Calu3 (cell line): ENCODE results near the gene MACROH2A2. TPM values are rescaled to one million over a fixed set of nuclear protein-coding genes. Genes with fewer than 3 reads are reported as not detected.
A peak's percentile ranks its signal among the peaks of the same experiment; 100 is the strongest.

Source experiments
- BruUV-seq: library from RNA; stranded (reverse); fragments of 400-500 nt; replicated peaks from 2 replicates; lab custom pipeline; 2021; lab: Mats Ljungman, UMichigan
- CTCF ChIA-PET: fragments of 300-600 bp; sonication (Branson Sonifier 250); formaldehyde crosslinking; loops from one replicate; lab custom pipeline; 2022; ENCODE audit warnings: antibody characterized with exemption; lab: Charles Lee
- DNase-seq: peaks from one replicate; pipeline ENCODE4 v3.0.0; 2022
- H3K27ac Mint-ChIP-seq: one replicate; pipeline ENCODE4 v1.8.0; 2022; ENCODE audit warnings: mixed read lengths; ENCODE audit not compliant: unreplicated experiment
- H3K27me3 Mint-ChIP-seq: one replicate; pipeline ENCODE4 v1.8.0; 2022; ENCODE audit warnings: mixed read lengths; ENCODE audit not compliant: unreplicated experiment
- H3K36me3 Mint-ChIP-seq: one replicate; pipeline ENCODE4 v1.8.0; 2022; ENCODE audit warnings: mild to moderate bottlenecking, moderate library complexity, mixed read lengths; ENCODE audit not compliant: insufficient read depth, unreplicated experiment
- H3K4me1 Mint-ChIP-seq: one replicate; pipeline ENCODE4 v1.8.0; 2022; ENCODE audit warnings: mild to moderate bottlenecking, low read depth, mixed read lengths; ENCODE audit not compliant: unreplicated experiment
- H3K4me3 Mint-ChIP-seq: one replicate; pipeline ENCODE4 v1.8.0; 2022; ENCODE audit warnings: mild to moderate bottlenecking, low read depth, moderate library complexity, mixed read lengths; ENCODE audit not compliant: unreplicated experiment
- H3K9me3 Mint-ChIP-seq: one replicate; pipeline ENCODE4 v1.8.0; 2022; ENCODE audit warnings: low read depth, mixed read lengths; ENCODE audit not compliant: unreplicated experiment
- intact Hi-C: fragments of 100-400 bp; cut with micrococcal nuclease; formaldehyde crosslinking; loops from one replicate; pipeline ENCODE4 v1.10.0; 2022; ENCODE audit not compliant: unreplicated experiment
- total RNA-seq: library from RNA; stranded (reverse); gene quantifications from 2 replicates; pipeline ENCODE4 v1.2.3, GENCODE V29; 2022
- TF ChIP-seq, protein P1 (sequence below): fragments of 200-600 bp; IDR thresholded peaks from one replicate; pipeline ENCODE4 v1.8.0; 2022; ENCODE audit warnings: antibody characterized with exemption; ENCODE audit not compliant: unreplicated experiment

MACROH2A2 gene
- total RNA-seq, 1 experiment from 2014 or later = 24.5 TPM

DNA sequence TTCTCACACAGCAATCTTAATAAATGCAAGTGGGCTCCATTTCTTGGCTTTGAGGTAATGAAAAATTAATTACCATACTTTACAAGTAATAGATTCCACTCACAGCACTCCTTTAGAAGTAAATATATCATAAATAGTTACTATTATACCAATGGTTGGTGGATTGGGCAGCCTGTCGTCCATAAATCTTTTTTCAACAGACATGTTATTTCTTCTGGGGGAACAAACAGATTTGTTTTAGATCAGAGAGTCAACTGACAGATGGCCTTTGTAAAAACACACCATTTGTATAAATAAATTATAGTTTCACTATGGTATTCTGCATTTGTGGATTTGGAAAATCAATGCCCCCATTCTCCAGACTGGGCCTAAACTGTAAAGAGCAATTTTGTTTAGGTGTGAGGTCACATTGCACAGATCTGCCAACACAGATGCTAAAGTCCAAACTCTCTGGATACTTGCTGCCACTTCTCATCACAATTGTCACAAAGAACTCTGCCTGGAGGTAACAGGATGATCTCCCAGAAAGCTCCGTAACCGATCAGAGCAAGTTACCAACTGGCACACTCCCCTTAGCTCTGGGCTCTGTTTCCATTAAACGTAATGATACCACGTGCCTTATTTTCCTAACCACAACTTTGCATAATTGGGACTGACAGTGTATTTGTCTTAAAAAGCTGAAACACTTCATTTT is 4.5 kb upstream of the MACROH2A2 start:
- Mint-ChIP-seq H3K9me3 (peaks cover 2% of the 10 kb centered on the region), H3K36me3 (peaks cover 11% of the 10 kb centered on the region), H3K4me3 (no peak overlapping the region), H3K27me3 (peaks cover 78% of the 10 kb centered on the region), H3K27ac (no peak overlapping the region), H3K4me1 (peaks cover 11% of the 10 kb centered on the region)
- CTCF ChIA-PET = no interaction called here
- intact Hi-C loops = no loop called here
- DNase-seq = no peak
- TF ChIP-seq, protein P1, sequence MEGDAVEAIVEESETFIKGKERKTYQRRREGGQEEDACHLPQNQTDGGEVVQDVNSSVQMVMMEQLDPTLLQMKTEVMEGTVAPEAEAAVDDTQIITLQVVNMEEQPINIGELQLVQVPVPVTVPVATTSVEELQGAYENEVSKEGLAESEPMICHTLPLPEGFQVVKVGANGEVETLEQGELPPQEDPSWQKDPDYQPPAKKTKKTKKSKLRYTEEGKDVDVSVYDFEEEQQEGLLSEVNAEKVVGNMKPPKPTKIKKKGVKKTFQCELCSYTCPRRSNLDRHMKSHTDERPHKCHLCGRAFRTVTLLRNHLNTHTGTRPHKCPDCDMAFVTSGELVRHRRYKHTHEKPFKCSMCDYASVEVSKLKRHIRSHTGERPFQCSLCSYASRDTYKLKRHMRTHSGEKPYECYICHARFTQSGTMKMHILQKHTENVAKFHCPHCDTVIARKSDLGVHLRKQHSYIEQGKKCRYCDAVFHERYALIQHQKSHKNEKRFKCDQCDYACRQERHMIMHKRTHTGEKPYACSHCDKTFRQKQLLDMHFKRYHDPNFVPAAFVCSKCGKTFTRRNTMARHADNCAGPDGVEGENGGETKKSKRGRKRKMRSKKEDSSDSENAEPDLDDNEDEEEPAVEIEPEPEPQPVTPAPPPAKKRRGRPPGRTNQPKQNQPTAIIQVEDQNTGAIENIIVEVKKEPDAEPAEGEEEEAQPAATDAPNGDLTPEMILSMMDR = no peak
- no TSS peak for BruUV-seq

DNA sequence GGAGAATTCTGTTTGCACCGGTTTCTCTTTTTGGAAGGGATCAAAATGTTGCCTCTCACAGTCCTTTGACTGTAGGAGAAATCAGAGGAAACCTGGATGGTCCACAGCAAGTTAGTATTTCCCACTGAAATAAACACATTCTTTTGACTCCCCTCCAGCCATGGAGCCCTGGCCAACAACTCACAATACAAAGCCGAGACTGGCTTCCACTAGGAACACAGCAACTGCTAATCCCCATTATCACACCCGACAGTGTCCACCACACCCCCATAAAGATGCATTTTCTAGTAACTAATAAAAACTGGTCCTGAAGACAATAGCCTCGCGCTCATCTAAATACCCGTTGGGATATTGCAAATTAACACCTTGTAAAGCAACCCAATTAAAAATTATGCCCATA is 798 bp upstream of the MACROH2A2 start:
- Mint-ChIP-seq H3K4me3 (peak overlapping the region; percentile 96), H3K4me1 (peaks cover 11% of the 10 kb centered on the region), H3K27ac (no peak overlapping the region), H3K36me3 (peaks cover 20% of the 10 kb centered on the region), H3K9me3 (no peaks in the 10 kb centered on the region), H3K27me3 (peaks cover 90% of the 10 kb centered on the region)
- no TSS peak for BruUV-seq
- TF ChIP-seq, protein P1 = no peak
- intact Hi-C loops = no loop called here
- DNase-seq = no peak
- CTCF ChIA-PET = interaction anchor here (0.8 to 1.0 kb wide), 2 partner anchors 23 to 58 kb away, joined by 3 read pairs; no protein-coding TSS in a partner anchor

DNA sequence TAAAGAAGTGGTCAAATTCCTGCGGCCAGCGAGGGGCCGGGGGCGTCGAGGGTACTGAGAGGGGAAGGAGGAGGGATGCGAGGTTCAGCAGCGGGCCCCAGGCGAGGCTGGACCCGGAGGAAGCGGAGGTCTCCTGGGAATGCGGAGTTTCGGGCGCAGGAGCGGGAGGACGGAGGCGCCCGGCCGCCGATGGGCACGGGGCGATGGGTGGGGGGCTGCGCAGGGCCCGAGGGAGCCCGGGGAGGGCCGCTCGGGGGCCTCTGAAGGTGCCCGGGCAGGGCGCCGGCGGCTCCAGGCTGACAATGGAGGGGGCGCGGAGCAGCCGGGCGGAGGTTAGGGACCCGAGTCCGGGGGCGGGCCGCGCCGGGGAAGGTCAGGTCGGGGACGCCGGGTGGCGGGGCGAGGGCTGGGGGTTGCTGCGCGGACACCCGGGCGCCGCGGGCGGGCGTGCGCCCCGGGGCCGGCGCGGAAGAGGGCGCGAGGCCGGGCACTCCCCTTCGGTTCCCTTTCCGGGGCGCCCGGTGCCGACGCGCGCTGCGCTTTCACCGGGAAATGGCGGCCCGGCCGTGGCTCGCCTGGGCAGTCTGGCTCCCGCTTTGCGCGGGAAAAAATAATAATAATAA is 683 bp downstream of the MACROH2A2 start:
- Mint-ChIP-seq H3K27me3 (peaks cover 91% of the 10 kb centered on the region), H3K27ac (peak overlapping the region; percentile 75), H3K9me3 (no peaks in the 10 kb centered on the region), H3K4me3 (peak overlapping the region; percentile 96), H3K36me3 (peaks cover 20% of the 10 kb centered on the region), H3K4me1 (peaks cover 11% of the 10 kb centered on the region)
- CTCF ChIA-PET = no interaction called here
- TF ChIP-seq, protein P1 = no peak
- no TSS peak for BruUV-seq
- intact Hi-C loops = no loop called here
- peak; percentile 50 for DNase-seq

DNA sequence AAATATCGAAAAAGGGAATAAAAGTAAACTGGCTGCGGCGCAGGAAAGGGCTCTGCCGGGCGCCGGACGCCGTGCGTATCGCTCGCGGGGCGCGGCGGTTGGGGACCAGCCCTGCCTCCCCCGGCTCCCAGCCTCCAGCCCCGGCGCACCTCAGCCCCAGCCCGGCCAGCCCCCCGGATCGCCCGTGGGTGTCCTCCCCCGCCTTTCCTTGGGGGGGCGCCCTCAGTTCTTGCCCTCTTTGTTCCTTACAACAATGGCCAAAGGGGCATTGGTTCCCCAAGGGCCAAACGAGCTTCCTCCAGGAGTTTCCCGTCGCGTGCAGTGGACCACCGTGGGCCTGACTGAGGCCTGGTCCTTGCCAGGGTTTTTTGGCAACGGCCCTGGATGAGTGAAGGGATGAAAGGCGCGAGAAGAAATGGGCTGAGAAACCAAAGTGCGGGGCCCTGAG is 1.2 kb downstream of the MACROH2A2 start:
- peak; percentile 78 for DNase-seq
- H3K4me3 Mint-ChIP-seq = peak overlapping the region; percentile 96
- H3K9me3 Mint-ChIP-seq = no peaks in the 10 kb centered on the region
- peaks cover 20% of the 10 kb centered on the region for H3K36me3 Mint-ChIP-seq
- TF ChIP-seq, protein P1 = peak; percentile 28
- intact Hi-C loops = no loop called here
- H3K4me1 Mint-ChIP-seq = peaks cover 11% of the 10 kb centered on the region
- BruUV-seq = no TSS peak
- CTCF ChIA-PET = interaction anchor here (0.7 kb wide), 1 partner anchor 92 kb away, joined by 3 read pairs; the partner anchor contains the start of gene TYSND1
- H3K27me3 Mint-ChIP-seq = peaks cover 85% of the 10 kb centered on the region
- no peak overlapping the region for H3K27ac Mint-ChIP-seq
